GM06990 (cell line): ENCODE data around the gene MAGI2.

ENCODE experiments used
- DNase-seq: peaks from one replicate; pipeline ENCODE4 v3.0.0-alpha.2; 2011; ENCODE audit not compliant: insufficient read length; ENCODE audit errors: extremely low read depth
- H3K27me3 ChIP-seq: replicated peaks from 2 replicates; pipeline ENCODE4 v1.6.0; 2011; ENCODE audit warnings: low read length; ENCODE audit not compliant: control insufficient read depth, insufficient read depth
- H3K36me3 ChIP-seq: 2 replicates; pipeline ENCODE4 v1.5.1; 2011; ENCODE audit warnings: low read length; ENCODE audit not compliant: control insufficient read depth, insufficient read depth
- H3K4me3 ChIP-seq: replicated peaks from 2 replicates; pipeline ENCODE4 v1.5.1; 2011; ENCODE audit warnings: low read depth, mild to moderate bottlenecking, control low read depth, low read length
- CTCF ChIP-seq: IDR thresholded peaks from 2 replicates; pipeline ENCODE4 v1.5.1; 2011; ENCODE audit warnings: low read length, control low read depth, mild to moderate bottlenecking, inconsistent platforms; ENCODE audit not compliant: insufficient read depth, poor library complexity, severe bottlenecking

The MAGI2 gene

GRCh38 chr7:78642751-78643150 is 810.7 kb downstream of the MAGI2 start:
- Histone ChIP-seq H3K27me3 (no peaks in the 10 kb centered on the region), H3K36me3 (no peaks in the 10 kb centered on the region), H3K4me3 (no peak overlapping the region)
- DNase-seq: no peak
- TF ChIP-seq CTCF: no peak

- H3K27me3 ChIP-seq: no peaks in the 10 kb centered on the region
- no peak for TF ChIP-seq CTCF
- no peaks in the 10 kb centered on the region for H3K36me3 ChIP-seq
- no peak overlapping the region for H3K4me3 ChIP-seq
- no peak for DNase-seq
Observed at GRCh38 chr7:78638364-78638763, 815.1 kb downstream of the MAGI2 start.

- H3K27me3 ChIP-seq: no peaks in the 10 kb centered on the region
- TF ChIP-seq CTCF: no peak
- DNase-seq: no peak
- no peak overlapping the region for H3K4me3 ChIP-seq
- no peaks in the 10 kb centered on the region for H3K36me3 ChIP-seq
Observed at GRCh38 chr7:78636727-78637126, 816.7 kb downstream of the MAGI2 start.

- no peaks in the 10 kb centered on the region for H3K27me3 ChIP-seq
- DNase-seq: no peak
- no peak for TF ChIP-seq CTCF
- H3K36me3 ChIP-seq: no peaks in the 10 kb centered on the region
- no peak overlapping the region for H3K4me3 ChIP-seq
Observed at GRCh38 chr7:78635026-78635793, 818.3 kb downstream of the MAGI2 start.

GRCh38 chr7:78634093-78634492 is 819.4 kb downstream of the MAGI2 start:
- Histone ChIP-seq H3K27me3 (no peaks in the 10 kb centered on the region), H3K4me3 (no peak overlapping the region), H3K36me3 (no peaks in the 10 kb centered on the region)
- no peak for DNase-seq
- TF ChIP-seq CTCF: no peak

- no peaks in the 10 kb centered on the region for H3K27me3 ChIP-seq
- TF ChIP-seq CTCF: no peak
- DNase-seq: no peak
- no peak overlapping the region for H3K4me3 ChIP-seq
- no peaks in the 10 kb centered on the region for H3K36me3 ChIP-seq
Observed at GRCh38 chr7:78620920-78621319, 832.5 kb downstream of the MAGI2 start.
